Kasumi-1 (cell line): ENCODE measurements around the gene UQCRFS1.
A peak's percentile ranks its signal among the peaks of the same experiment; 100 is the strongest.
"Not testable (repeated sequence)": the region's sequence is repeated elsewhere in the genome, so short reads cannot be mapped to it uniquely, and the experiment has no call there.

ENCODE experiments used
- DNase-seq, 2 experiments: peaks; one replicate each; lab custom pipeline; 2025; lab: John Stamatoyannopoulos, UW

The UQCRFS1 gene

DNA sequence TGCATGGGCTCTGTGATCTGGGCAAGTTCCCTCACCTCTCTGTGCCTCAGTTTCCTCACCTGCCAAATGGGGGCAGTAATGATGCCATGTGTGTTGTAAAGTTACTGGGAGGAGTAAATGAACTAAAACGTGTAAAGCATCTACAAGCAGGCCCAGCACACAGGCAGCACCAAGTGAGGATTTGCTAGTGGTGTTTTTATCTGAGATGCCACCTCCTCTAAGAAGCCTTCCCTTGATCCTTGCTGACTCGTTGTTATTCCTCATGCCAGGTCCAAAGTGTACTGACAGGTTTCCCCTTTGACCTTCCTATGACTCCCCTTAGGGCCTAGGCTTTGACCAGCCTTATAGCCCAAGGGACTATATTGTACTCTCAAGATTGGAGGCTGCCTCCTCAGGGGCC, 1.5 kb upstream of the UQCRFS1 start:
- DNase-seq = no peak

DNA sequence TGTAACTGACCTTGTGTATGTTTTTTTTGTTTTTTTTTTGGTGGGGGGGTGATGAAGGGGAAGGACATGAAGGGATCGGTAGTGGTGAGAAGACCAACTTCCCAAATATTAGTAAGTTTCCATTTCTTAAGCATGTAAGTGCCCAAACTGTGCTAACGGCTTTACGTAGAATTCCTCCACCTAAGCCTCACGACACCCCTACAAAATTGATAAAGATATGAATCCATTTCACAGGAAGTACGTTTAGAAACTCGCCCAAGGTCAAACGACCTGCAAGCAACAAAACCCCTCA, 649 bp downstream of the UQCRFS1 start:
- no peak for DNase-seq

DNA sequence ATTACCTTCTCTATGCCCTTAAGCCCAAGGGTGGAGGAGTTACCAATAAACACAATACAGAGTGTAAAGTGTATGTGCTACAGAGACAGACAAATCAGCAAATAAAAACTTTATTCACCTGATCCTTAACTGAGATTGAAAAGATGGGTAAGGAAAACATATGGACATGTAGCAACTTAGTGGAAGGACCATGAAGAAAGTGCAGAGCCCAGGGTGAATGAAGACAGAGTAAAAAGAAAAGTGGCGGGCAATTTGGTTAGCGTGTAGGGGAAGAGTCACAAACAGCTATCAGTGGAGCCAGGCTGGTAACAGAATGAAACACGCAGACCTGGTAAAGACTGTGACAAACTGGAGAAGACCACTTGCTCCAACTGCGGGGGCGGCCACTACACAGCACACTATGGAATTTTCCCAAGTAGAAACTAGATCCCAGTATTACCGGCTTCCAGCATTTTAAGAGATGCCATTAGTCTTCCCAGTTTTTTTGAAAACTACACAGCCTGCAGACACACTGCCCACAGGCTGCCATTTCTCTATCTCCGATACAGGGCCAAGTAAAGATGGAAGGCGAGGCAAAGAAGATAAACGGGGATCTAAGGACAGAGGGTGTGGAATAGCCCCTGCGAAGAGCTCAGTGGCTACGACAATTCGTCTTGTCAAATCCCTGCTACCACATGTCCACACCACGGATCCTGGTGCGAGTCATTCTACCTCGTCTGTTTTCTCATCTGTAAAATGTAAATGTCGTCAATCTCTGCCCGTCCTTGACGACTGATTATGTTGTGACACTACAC, 1.2 kb downstream of the UQCRFS1 start:
- DNase-seq = no peak

DNA sequence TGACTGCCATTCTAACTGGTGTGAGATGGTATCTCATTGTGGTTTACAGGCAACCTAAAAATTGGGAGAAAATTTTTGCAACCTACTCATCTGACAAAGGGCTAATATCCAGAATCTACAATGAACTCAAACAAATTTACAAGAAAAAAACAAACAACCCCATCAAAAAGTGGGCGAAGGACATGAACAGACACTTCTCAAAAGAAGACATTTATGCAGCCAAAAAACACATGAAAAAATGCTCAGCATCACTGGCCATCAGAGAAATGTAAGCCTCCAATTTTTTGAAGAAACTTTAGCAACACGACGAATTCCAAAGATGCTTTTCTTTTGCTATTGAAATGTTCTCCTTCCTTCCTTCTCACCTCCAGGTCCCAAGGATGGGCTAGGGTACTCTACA, 1.9 kb downstream of the UQCRFS1 start:
- not testable (repeated sequence) for DNase-seq

DNA sequence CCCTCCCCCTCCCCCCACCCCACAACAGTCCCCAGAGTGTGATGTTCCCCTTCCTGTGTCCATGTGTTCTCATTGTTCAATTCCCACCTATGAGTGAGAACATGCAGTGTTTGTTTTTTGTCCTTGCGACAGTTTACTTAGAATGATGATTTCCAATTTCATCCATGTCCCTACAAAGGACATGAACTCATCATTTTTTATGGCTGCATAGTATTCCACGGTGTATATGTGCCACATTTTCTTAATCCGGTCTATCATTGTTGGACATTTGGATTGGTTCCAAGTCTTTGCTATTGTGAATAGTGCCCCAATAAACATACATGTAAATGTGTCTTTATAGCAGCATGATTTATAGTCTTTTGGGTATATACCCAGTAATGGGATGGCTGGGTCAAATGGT, 2.4 kb downstream of the UQCRFS1 start:
- not testable (repeated sequence) for DNase-seq

DNA sequence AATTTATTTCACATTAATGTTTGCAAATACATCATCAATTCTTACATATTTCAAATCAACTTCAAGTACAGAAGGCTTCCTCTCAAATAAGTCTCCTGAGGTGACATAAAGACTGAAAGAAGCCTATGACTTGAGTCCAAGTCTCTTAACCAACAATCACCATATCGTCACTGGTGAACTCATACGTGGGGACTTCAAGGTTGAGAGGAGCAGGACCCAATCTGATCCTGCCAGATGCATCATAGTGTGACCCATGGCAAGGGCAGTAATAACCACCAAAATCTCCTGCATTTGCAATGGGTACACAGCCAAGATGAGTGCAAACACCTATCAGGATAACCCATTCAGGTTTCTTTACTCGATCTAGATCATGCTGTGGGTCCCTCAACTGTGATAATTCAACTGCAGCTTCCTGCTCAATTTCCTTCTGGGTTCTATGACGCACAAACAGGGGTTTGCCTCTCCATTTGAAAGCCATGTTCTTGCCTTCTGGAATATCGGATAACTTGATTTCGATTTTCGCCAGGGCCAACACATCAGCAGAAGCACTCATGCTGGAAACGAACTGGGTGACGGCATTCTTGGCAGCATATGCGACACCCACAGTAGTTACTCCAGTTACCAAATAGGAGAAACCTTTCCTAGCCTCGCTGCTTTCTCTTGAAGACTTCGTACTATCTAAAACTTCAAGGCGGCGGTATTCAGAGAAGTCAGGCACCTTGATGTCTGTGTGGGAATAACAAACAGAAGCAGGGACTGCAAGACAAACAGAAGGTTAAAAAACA, 5.4 kb downstream of the UQCRFS1 start:
- not testable (repeated sequence) for DNase-seq

DNA sequence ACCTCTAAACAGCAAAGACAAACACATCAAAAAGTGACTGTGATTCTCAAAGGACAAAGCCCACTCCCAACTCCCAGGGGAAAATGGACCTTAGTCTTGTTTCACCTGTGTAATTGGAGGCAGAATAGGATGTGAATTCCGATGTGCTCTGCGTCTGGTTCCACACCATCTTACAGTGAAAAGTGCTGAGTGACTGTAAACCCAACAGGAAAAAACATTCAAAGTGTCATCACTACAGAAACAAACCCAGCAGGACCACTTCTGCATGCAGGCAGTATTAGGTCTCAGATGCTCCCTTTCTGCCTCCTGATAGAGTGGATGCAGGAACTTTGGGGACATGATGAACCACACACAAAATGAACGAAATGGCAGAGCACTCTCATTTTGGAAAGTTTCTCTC, 6.5 kb downstream of the UQCRFS1 start:
- no peak for DNase-seq

DNA sequence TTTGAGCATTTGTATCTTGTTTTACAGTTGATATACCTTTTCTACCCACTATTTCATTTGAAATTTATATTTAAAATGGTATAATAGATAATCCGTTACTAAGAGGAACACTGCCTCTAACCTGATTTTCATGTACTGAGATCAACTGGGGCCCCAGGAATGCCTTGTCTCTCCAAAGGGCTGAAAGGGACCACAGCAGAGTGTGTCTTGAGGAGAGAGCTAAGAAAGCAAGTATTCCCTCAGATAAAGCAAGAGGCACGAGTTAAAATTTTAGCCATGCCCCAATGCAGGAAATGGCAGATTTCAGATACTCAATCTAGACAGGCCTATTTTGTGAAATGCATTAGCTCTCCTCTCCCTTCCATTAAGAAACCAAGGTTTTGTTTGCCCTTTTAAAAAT, 10.7 kb downstream of the UQCRFS1 start:
- DNase-seq = no peak

DNA sequence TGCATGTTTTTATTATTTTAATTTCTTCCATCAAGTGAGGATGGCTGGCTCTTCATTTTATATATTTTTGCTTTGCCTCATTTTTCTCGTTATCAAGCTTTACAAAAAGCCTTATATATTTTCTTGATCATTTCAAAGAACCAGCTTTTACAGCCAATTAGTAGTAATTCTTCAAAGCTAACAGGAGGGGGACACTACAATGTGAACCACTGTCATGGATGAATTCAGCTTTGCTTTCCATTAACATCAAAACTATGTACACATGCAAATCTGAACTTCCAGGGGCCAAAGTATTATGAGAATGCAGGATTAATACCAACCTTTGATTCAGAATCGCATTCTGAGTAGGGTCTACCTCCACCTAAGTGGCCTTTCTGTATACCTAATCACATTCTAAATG, 11.1 kb downstream of the UQCRFS1 start:
- peak; percentile 20 to 25 for DNase-seq

DNA sequence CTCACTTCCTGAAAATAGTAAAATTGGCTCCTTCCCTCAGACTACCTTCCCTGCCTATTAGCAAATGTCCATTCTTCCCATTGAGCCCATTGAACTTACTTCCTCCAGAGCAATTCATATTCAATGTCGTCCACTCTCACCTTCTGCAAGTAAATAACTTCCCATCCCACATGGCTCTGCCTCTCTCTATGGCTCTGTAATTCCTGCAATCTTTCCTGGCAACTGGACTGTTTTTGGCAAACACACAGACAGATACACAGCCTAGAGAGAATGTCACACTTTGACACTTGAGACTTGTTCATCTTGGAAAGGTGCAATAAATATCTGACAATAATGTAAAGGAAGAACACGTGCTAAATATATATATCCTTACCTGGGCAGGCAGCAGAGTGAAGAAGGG, 18.3 kb downstream of the UQCRFS1 start:
- DNase-seq = no peak

DNA sequence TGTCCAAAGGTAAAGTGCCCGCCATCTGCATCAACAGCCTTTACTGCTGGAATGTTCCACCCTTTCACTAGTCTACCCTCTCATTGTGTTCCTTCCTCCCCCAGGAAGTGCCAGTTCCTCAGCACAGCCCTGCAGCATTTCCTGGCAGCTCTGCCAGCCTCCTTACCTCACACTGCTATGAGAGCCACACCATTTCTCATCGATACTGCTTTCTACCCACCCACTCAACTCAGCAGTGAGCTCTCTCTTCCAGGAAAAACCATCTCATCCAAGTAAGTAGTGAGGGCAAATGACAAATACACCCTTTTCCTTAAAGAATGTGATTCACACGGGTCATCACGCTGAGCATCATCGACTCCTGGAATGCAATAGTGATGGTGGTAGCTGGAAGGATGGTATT, 19.8 kb downstream of the UQCRFS1 start:
- DNase-seq = peak; percentile 27 to 48

DNA sequence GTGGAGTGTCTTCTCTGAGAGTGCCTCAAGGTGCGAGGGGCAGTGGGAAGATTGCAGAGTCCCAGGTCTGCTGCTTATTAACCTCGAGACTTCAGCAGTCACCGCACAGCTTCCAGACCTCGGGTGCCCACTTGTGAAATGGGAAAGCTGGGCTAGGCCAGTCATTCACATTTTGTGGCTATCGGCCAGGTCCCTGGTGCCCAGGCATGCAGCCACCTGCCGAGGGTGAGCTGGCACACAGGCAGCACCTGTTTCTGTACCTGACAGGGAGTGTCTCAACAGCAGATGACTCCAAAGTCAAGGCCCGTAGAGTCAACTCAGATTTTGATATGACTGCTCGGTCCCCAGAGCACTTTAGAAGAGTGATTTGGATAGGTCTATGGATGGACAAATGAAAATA, 21.9 kb downstream of the UQCRFS1 start:
- DNase-seq = no peak

DNA sequence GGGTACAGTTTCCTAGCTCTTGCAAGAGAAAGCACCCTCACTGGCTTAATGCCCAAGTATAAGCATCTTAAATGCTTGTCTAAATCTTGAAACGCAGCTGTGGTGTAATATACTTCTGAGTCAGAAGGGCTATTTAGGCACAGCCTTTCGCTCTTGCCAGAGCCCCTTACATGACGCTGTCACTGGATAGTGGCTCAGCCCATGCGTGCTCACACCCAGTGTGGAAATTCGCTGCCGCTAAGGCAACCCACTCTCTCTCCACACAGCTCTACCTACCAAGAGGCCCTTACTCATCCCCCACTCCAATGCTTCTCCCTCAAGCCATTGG, 24.0 kb downstream of the UQCRFS1 start:
- no peak for DNase-seq

DNA sequence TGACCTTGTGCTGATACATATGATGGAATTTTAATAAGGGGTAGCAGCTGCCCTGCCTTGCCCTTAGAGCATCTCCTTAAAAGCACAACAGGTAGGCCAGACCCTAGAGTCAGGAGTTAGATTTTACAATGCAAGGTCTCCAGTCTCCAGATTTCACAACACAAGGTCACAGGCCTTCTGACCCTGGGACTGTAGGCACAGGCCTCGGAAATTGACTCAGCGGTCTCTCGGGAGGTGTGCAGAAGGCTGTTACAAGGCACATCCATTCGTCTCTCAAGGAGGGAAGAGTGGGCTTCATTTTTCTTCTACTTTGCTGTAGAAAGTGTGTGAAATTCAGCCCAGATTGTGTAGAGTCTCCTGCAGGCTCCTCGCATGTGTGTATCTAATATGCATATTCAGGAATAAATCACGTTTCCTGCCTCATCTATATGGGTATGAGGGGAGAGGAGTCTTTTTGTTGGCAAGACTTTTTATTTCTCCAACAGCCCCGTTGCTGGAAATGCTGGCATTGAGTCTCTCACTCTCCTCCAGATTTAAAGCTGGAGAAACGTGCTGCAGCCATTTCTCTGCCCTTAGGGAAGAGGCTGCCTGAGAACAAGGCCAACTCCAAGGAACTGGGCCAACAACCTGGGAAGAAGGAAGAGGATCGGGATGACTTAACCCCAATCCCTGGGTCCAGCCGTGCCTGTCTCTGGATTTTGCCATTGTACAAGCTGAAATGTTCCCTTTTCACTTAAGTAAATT, 24.5 kb downstream of the UQCRFS1 start:
- DNase-seq = no peak

DNA sequence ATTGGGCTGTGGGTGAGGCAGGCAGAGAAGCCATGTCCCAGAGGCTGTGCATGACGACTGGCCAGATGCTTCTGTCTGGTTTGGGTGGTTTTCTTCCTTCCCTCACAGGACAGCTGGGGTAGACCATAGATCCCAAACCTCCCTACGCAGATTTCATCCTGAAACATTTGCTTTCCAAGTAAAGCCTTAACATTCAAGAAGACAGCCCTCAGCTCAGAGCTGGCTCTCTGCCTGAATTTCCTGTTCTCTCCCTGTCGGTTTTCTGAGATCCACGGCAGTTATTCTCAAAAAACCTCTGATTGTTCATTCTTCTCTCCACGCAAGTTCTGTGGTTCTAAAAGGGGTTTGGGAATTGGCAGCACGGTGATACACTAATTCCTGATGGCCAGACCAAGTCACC, 25.3 kb downstream of the UQCRFS1 start:
- no peak for DNase-seq

DNA sequence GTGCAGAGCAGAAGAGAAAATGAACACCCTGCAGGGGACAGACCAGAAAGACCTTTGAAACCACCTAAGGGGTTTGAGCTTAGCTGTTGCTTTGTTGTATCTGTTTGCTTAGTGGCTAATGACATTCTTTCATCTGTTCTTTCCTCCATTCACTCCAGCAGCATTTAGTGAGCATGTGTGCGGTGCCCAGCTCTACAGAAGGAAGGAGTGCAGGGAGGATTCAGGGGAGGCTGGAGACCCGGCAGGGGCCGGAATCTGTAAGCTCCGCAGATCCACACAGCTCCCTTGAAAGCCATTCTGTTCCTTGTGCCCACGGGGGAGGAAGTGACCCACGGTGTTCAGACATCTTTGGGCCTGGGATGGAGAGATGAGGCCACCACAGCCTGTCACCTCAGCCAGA, 27.5 kb downstream of the UQCRFS1 start:
- DNase-seq = no peak

DNA sequence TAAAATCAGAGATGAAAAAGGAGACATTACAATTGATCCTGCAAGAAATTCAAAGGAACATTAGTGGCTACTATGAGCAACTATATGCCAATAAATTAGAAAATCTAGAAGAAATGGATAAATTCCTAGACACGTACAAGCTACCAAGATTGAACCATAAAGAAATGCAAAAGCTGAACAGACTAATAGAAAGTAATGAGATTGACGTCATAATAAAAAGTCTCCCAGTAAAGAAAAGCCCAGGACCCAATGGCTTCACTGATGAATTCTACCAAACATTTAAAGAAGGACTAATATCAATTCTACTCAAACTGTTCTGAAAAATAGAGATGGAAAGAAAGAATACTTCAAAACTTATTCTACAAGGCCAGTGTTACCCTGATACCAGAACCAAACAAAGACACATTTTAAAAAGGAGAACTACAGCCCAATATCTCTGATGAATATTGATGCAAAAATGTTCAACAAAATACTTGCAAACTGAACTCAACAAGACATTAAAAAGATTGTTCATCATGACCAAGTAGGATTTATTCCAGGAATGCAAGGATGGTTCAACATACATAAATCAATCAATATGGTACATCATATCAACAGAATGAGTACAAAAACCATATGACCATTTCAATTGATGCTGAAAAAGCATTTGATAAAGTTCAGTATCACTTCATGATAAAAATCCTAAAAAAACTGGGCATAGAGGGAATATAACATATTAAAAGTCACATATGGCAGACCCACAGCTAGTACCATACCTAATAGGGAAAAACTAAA, 35.8 kb downstream of the UQCRFS1 start:
- no peak for DNase-seq

DNA sequence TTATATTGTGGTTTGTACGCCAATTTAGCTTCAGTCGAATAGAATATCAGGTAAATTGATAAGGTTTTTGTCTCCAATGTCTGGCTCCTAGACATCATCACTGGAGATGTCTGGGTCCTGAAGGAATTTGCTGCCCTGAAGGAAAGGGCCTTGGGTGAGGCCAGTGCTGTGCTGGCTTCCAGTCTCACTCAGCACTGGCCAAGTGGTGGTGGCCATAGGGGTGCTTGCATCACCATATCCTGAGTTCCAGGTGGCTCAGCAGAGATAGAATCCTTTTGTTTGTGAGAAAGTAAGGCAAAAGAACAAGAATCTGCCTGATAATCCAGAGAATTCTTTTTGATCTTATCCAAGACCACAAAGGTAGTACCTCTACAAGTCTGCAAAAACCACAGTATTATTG, 39.1 kb downstream of the UQCRFS1 start:
- no peak for DNase-seq

DNA sequence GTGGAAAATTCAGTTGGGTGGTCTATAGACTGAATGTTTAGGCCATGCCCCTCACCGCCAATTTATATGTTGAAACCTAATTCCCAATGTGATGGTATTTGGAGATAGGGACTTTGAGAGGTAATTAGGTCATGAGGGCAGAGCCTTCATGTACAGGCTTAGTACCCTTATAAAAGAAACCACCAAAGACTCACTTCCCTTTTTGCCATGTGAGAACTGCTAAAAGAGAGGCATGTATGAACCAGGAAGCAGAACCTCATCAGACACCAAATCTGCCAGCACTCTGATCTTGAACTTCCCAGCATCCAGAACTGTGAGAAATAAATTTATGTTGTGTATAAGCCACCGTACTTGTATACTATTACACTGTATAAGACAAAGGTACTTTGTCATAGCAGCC, 40.6 kb downstream of the UQCRFS1 start:
- DNase-seq = peak; percentile 42 to 60

DNA sequence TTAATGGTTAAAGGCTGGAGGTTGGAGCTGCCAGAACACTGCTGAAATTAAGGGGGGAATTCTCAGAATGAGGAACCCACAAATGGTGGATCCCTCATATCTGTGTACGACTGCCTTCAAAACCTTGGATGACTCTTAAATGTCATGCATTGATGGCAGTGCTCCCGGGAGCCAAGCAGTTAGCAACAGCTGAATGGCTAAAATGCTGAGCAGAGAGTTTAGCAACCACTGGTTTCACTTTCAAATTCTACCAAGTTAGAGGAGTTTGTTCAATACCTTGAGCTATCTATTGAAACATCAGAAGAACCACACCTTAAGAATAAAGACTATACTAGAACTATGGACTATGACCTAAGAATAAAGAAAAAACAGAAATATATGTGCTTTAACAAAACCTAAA, 41.4 kb downstream of the UQCRFS1 start:
- no peak for DNase-seq

DNA sequence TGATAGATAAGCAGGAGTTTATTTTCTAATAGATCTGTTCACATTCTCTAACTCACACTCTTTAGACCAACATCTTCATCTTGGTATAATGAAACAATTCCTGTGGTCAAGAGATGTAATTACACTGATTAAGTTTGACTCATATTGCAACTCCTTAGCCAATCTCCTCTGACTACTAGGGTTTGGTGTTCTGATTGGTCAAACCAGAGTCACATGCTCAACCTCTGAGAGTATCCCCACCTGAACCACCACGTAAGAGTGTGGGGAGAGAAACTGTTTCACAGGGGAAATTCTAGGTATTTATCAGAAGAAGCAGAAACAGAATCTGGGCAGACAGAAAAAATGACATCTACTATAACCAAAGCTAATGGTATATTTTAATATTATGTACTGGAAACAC, 42.4 kb downstream of the UQCRFS1 start:
- DNase-seq = no peak

DNA sequence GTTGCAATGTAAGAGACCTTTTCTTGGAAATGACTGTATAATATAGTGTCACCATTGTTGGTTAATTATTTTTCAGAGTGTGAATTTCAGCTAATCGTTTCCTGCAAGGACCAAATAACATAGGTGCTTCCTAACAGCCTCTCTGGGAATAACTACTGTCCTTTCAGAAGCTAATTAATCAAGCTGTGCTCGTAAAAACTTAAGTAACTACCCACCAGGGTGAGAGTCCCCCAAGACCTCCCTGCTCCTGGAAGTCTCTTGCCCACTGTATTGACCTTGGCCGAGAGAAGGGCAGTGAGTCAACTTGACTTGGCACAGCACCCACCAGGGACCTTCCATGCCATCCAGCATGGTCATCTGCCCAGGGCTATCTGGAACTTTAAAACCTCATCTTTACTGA, 50.3 kb downstream of the UQCRFS1 start:
- no peak for DNase-seq
